GM12801 (cell line): Measurements from ENCODE around the gene SEC16A.

Source experiments
- TF ChIP-seq, protein P1 (sequence below): IDR thresholded peaks from one replicate; pipeline ENCODE4 v1.5.1; 2011; ENCODE audit warnings: control low read depth; ENCODE audit not compliant: insufficient read length; ENCODE audit errors: extremely low read depth

The SEC16A gene

DNA sequence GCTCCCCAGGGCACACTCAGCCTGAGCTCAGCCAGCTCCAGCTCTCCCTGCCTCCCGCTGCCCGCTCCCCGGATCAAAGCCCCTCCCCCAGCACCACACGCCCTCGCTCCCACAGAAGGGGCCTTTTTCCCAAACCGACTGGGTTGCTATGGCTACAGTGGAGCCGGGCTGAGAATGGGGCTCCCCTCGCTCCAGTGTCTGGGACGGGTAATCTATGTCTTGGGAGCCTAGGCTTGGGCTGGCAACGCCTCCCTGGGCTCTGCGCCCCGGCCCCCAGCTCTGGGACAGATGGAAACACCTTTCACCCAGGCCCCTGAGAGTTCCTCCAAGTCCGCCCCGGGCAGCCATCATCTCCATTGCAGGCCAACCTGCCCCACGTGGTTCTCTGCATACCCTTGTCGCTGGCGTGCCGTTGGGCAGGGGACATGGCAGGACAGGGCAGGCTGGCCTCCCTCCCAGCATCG, 33.4 kb upstream of the SEC16A start:
- TF ChIP-seq, protein P1, sequence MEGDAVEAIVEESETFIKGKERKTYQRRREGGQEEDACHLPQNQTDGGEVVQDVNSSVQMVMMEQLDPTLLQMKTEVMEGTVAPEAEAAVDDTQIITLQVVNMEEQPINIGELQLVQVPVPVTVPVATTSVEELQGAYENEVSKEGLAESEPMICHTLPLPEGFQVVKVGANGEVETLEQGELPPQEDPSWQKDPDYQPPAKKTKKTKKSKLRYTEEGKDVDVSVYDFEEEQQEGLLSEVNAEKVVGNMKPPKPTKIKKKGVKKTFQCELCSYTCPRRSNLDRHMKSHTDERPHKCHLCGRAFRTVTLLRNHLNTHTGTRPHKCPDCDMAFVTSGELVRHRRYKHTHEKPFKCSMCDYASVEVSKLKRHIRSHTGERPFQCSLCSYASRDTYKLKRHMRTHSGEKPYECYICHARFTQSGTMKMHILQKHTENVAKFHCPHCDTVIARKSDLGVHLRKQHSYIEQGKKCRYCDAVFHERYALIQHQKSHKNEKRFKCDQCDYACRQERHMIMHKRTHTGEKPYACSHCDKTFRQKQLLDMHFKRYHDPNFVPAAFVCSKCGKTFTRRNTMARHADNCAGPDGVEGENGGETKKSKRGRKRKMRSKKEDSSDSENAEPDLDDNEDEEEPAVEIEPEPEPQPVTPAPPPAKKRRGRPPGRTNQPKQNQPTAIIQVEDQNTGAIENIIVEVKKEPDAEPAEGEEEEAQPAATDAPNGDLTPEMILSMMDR, result no peak

- TF ChIP-seq, protein P1, result no peak
Measured at GRCh38 chr9:136515276-136515675, 32.4 kb upstream of the SEC16A start.

GRCh38 chr9:136514022-136514714, 31.3 kb upstream of the SEC16A start:
- TF ChIP-seq, protein P1, result no peak

GRCh38 chr9:136513191-136513590, 30.4 kb upstream of the SEC16A start:
- TF ChIP-seq, protein P1, result no peak

DNA sequence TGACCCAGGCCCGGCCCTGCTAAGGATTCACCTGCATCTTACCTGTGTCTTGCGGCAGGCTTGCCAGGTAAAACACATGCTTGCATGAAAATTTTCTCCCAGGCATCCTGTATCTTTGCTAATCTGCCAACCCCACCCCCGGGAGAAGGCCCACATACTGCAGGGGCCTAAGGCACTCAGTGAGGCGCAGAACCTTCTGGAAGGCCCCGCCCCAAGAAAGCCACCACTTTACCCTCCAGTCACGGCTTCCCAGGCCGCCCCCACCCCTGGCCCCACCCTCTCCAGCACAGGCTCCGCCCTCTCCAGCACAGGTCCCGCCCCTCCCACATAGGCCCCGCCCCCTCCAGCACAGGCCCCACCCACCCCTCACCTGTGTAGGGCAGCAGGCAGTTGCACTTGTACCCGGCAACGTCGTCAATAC, 29.8 kb upstream of the SEC16A start:
- TF ChIP-seq, protein P1, result no peak

DNA sequence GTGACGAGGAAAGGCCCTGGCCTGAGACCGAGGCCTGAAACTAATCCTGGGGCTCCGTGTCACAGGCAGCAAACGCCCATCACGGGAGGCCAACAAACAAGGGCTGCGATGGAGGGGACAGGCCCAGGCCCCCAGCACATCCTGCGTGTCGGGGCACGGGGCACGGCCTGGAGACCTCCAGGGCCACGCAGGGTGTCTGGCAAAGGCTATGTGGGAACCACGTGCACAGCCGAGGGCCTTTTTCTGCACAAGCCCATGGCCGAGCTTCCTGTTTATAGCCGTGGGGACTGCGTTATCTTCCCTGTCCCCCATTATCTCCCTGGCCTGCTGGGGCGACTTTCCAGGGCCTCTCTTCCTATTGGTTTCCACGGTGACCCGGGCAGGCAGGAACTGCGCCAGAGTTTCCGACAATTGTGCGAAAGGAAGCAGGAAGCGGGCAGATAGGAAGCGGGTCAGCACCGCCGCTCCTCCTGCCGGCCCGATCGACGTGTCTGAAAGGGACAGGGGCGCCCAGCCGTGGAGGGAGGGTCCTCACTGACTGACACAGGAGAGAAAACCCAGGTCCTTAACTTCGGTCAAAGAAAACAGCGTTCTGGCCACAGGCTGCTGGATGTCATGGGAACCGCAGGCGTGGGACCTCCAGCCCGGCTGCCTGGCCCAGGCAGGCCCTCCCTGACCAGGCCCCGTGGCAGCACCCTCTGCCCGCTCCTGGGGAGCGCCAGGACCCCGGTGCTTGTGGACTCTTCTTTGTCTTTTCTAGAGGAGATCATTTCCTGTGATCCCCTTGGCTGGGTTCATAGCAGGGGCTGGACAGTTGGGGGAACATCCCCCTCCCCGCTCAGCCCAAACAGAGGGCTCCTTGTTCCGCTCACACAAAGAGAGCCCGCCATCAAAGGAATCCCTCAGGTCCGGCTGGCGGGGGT, 29.1 kb upstream of the SEC16A start:
- TF ChIP-seq, protein P1, result no peak

- TF ChIP-seq, protein P1, result no peak
Measured at GRCh38 chr9:136511144-136511669, 28.4 kb upstream of the SEC16A start.
